NAMALWA (cell line): ENCODE data around the gene TAP2.
"Not testable (repeated sequence)": the region's sequence is repeated elsewhere in the genome, so short reads cannot be mapped to it uniquely, and the experiment has no call there.

Source experiments
- DNase-seq: peaks from one replicate; pipeline ENCODE4 v3.0.0-alpha.2; 2015; ENCODE audit warnings: low spot score

The TAP2 gene

GRCh38 chr6:32838114-32838958 is at the start of gene TAP2:
Gene TAP2, minus strand, starts transcription at chr6:32838739. Its CDS starts 506 bp downstream, at chr6:32838233.
- DNase-seq: peak; percentile 95

GRCh38 chr6:32887616-32888015 is 49.1 kb upstream of the TAP2 start:
- DNase-seq: no peak

- DNase-seq: no peak
Observed at GRCh38 chr6:32886681-32887383, 48.3 kb upstream of the TAP2 start.

GRCh38 chr6:32885698-32886286 is 47.3 kb upstream of the TAP2 start:
- DNase-seq: peak; percentile 88

- no peak for DNase-seq
Observed at GRCh38 chr6:32883789-32884188, 45.2 kb upstream of the TAP2 start.

GRCh38 chr6:32882879-32883250 is 44.3 kb upstream of the TAP2 start:
- no peak for DNase-seq

- not testable (repeated sequence) for DNase-seq
Observed at GRCh38 chr6:32880962-32881361, 42.4 kb upstream of the TAP2 start.

- DNase-seq: no peak
Observed at GRCh38 chr6:32879691-32880090, 41.2 kb upstream of the TAP2 start.

- no peak for DNase-seq
Observed at GRCh38 chr6:32876603-32877002, 38.1 kb upstream of the TAP2 start.

- DNase-seq: not testable (repeated sequence)
Observed at GRCh38 chr6:32873947-32874346, 35.4 kb upstream of the TAP2 start.

- DNase-seq: peak; percentile 93
Observed at GRCh38 chr6:32868257-32868788, 29.8 kb upstream of the TAP2 start.

GRCh38 chr6:32867554-32868256 is 29.2 kb upstream of the TAP2 start:
- DNase-seq: no peak

GRCh38 chr6:32867022-32867477 is 28.5 kb upstream of the TAP2 start:
- DNase-seq: peak; percentile 23

- no peak for DNase-seq
Observed at GRCh38 chr6:32865724-32866443, 27.3 kb upstream of the TAP2 start.

GRCh38 chr6:32862725-32863124 is 24.2 kb upstream of the TAP2 start:
- DNase-seq: no peak

- DNase-seq: no peak
Observed at GRCh38 chr6:32860674-32861073, 22.1 kb upstream of the TAP2 start.

- DNase-seq: no peak
Observed at GRCh38 chr6:32858194-32858593, 19.7 kb upstream of the TAP2 start.

- no peak for DNase-seq
Observed at GRCh38 chr6:32857156-32857891, 18.8 kb upstream of the TAP2 start.

- DNase-seq: no peak
Observed at GRCh38 chr6:32855467-32856174, 17.1 kb upstream of the TAP2 start.
